ENCODE measurements around the gene NFIX. TPM values are rescaled to one million over a fixed set of nuclear protein-coding genes. Genes with fewer than 3 reads are reported as not detected.

The NFIX gene
- total RNA-seq, 4 donors from 2014 or later: 27.4 to 381 (median 78.4) TPM

- peak; percentile 46 to 63 (median 58) for TF ChIP-seq CTCF (IDR thresholded peaks at IDR 0.05)
- no peak for TF ChIP-seq POLR2A (IDR thresholded peaks at IDR 0.05)
- H3K36me3 ChIP-seq: no peaks in the 10 kb centered on the region
- DNase-seq: peak; percentile 51 to 67
- H3K4me3 ChIP-seq: no peak overlapping the region
- H3K27me3 ChIP-seq: no peaks in the 10 kb centered on the region
- H3K9me3 ChIP-seq: no peaks in the 10 kb centered on the region
- peaks cover 0 to 8% of the 10 kb centered on the region in 2 donors for H3K4me1 ChIP-seq
- H3K27ac ChIP-seq: peak overlapping the region; percentile 2 to 25
- intact Hi-C loops (cut with DNase I; ENCODE audit: low total_unique reads): no loop called here
Measured at GRCh38 chr19:13104360-13104847, 109.1 kb downstream of the NFIX start.

GRCh38 chr19:13104848-13105711, 109.8 kb downstream of the NFIX start:
- TF ChIP-seq POLR2A (IDR thresholded peaks at IDR 0.05): no peak
- no peak for TF ChIP-seq CTCF (IDR thresholded peaks at IDR 0.05)
- intact Hi-C loops (cut with DNase I; ENCODE audit: low total_unique reads): no loop called here

GRCh38 chr19:13109361-13110098, 114.3 kb downstream of the NFIX start:
- no peak overlapping the region for H3K4me3 ChIP-seq
- no peak for TF ChIP-seq CTCF (IDR thresholded peaks at IDR 0.05)
- no peak for TF ChIP-seq POLR2A (IDR thresholded peaks at IDR 0.05)
- H3K4me1 ChIP-seq: no peaks in the 10 kb centered on the region
- H3K9me3 ChIP-seq: no peaks in the 10 kb centered on the region
- no peaks in the 10 kb centered on the region for H3K27me3 ChIP-seq
- DNase-seq: no peak
- H3K27ac ChIP-seq: no peak overlapping the region
- H3K36me3 ChIP-seq: no peaks in the 10 kb centered on the region
- intact Hi-C loops (cut with DNase I; ENCODE audit: low total_unique reads): no loop called here

More at GRCh38 chr19:13104848-13105711, 109.8 kb downstream of the NFIX start:
- peak in 1 of 2 donors; percentile 34 for DNase-seq
- no peaks in the 10 kb centered on the region for H3K36me3 ChIP-seq
- peaks cover 0 to 8% of the 10 kb centered on the region in 2 donors for H3K4me1 ChIP-seq
- no peak overlapping the region for H3K4me3 ChIP-seq
- H3K9me3 ChIP-seq: no peaks in the 10 kb centered on the region
- peak overlapping the region; percentile 2 to 25 for H3K27ac ChIP-seq
- H3K27me3 ChIP-seq: no peaks in the 10 kb centered on the region

- H3K9me3 ChIP-seq: no peaks in the 10 kb centered on the region
- no peak overlapping the region for H3K4me3 ChIP-seq
- no peaks in the 10 kb centered on the region for H3K27me3 ChIP-seq
- no peak overlapping the region for H3K27ac ChIP-seq
- H3K36me3 ChIP-seq: no peaks in the 10 kb centered on the region
- H3K4me1 ChIP-seq: peaks cover 0 to under 1% of the 10 kb centered on the region in 2 donors
- TF ChIP-seq CTCF (IDR thresholded peaks at IDR 0.05) (no peak), POLR2A (IDR thresholded peaks at IDR 0.05) (no peak)
- intact Hi-C loops (cut with DNase I; ENCODE audit: low total_unique reads): no loop called here
- no peak for DNase-seq
Measured at GRCh38 chr19:13110099-13110610, 114.9 kb downstream of the NFIX start.
